MCF 10A (cell line): ENCODE data around the gene MTHFD1L. TPM values are rescaled to one million over a fixed set of nuclear protein-coding genes. Genes with fewer than 3 reads are reported as not detected.

Source experiments
- BruUV-seq: library from RNA; stranded (reverse); fragments of 400-500 nt; replicated peaks from 2 replicates; lab custom pipeline; 2021; lab: Mats Ljungman, UMichigan
- CTCF ChIA-PET: fragments of 300-600 bp; sonication (Branson Sonifier 250); formaldehyde crosslinking; extraction: SDS; loops from one replicate; lab custom pipeline; 2021; ENCODE audit warnings: antibody characterized with exemption, inconsistent platforms; lab: Yijun Ruan, JAX
- POLR2A ChIA-PET: fragments of 300-600, 350-650 bp; sonication (Branson Sonifier 250); formaldehyde crosslinking; extraction: SDS; loops from one replicate; lab custom pipeline; 2020; ENCODE audit warnings: antibody characterized with exemption, inconsistent platforms; lab: Yijun Ruan, JAX
- DNase-seq: peaks from one replicate; pipeline ENCODE4 v3.0.0-alpha.2; 2018; ENCODE audit not compliant: unreplicated experiment
- H3K27ac Mint-ChIP-seq: one replicate; pipeline ENCODE4 v1.8.0; 2022; ENCODE audit warnings: mild to moderate bottlenecking, low read depth, mixed read lengths; ENCODE audit not compliant: unreplicated experiment
- H3K27me3 Mint-ChIP-seq: one replicate; pipeline ENCODE4 v1.8.0; 2022; ENCODE audit warnings: mixed read lengths; ENCODE audit not compliant: insufficient read depth, unreplicated experiment
- H3K36me3 Mint-ChIP-seq: one replicate; pipeline ENCODE4 v1.8.0; 2022; ENCODE audit warnings: mild to moderate bottlenecking, moderate library complexity, mixed read lengths; ENCODE audit not compliant: insufficient read depth, unreplicated experiment
- H3K4me1 Mint-ChIP-seq: one replicate; pipeline ENCODE4 v1.8.0; 2022; ENCODE audit warnings: mixed read lengths; ENCODE audit not compliant: insufficient read depth, unreplicated experiment
- H3K4me3 Mint-ChIP-seq: one replicate; pipeline ENCODE4 v1.8.0; 2022; ENCODE audit warnings: mild to moderate bottlenecking, moderate library complexity, mixed read lengths; ENCODE audit not compliant: unreplicated experiment
- H3K9me3 Mint-ChIP-seq: one replicate; pipeline ENCODE4 v1.8.0; 2022; ENCODE audit warnings: mixed read lengths; ENCODE audit not compliant: unreplicated experiment
- intact Hi-C: fragments of 100-400 bp; cut with micrococcal nuclease; formaldehyde crosslinking; loops from 2 replicates; pipeline ENCODE4 v1.14.1; 2022
- total RNA-seq: library from RNA; stranded (reverse); gene quantifications from 2 replicates; pipeline ENCODE4 v1.2.3, GENCODE V29; 2022
- TF ChIP-seq, protein P1 (sequence below): fragments of 200-600 bp; IDR thresholded peaks from one replicate; pipeline ENCODE4 v1.8.0; 2022; ENCODE audit warnings: antibody characterized with exemption, mild to moderate bottlenecking; ENCODE audit not compliant: unreplicated experiment

MTHFD1L gene
- total RNA-seq, 1 experiment from 2014 or later, result 110 TPM

DNA sequence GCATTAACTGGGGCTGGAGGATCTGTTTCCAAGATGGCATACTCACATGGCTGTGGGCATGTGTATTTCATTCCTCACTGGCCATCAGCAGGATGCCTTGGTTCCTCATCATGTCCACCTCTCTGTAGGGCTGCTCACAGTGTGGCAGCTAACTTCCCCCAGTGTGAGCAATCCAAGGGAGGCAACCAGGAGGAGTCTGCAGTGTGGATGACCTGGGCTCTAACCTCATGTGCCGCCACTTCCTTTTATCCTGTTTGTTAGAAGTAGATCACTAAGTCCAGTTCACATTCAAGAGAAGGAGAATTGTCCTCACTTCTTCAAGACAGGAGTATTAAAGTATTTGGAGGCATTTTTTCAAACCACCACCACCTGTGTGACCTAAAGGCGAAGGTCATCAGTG lies 54.4 kb downstream of the MTHFD1L start:
- Mint-ChIP-seq H3K4me1 (no peaks in the 10 kb centered on the region), H3K36me3 (peaks cover 73% of the 10 kb centered on the region), H3K27ac (no peak overlapping the region), H3K27me3 (no peaks in the 10 kb centered on the region), H3K9me3 (no peaks in the 10 kb centered on the region), H3K4me3 (no peak overlapping the region)
- TF ChIP-seq, protein P1, sequence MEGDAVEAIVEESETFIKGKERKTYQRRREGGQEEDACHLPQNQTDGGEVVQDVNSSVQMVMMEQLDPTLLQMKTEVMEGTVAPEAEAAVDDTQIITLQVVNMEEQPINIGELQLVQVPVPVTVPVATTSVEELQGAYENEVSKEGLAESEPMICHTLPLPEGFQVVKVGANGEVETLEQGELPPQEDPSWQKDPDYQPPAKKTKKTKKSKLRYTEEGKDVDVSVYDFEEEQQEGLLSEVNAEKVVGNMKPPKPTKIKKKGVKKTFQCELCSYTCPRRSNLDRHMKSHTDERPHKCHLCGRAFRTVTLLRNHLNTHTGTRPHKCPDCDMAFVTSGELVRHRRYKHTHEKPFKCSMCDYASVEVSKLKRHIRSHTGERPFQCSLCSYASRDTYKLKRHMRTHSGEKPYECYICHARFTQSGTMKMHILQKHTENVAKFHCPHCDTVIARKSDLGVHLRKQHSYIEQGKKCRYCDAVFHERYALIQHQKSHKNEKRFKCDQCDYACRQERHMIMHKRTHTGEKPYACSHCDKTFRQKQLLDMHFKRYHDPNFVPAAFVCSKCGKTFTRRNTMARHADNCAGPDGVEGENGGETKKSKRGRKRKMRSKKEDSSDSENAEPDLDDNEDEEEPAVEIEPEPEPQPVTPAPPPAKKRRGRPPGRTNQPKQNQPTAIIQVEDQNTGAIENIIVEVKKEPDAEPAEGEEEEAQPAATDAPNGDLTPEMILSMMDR, result no peak
- intact Hi-C loops, result no loop called here
- POLR2A ChIA-PET, result no interaction called here
- DNase-seq, result no peak
- no TSS peak for BruUV-seq
- CTCF ChIA-PET, result no interaction called here

DNA sequence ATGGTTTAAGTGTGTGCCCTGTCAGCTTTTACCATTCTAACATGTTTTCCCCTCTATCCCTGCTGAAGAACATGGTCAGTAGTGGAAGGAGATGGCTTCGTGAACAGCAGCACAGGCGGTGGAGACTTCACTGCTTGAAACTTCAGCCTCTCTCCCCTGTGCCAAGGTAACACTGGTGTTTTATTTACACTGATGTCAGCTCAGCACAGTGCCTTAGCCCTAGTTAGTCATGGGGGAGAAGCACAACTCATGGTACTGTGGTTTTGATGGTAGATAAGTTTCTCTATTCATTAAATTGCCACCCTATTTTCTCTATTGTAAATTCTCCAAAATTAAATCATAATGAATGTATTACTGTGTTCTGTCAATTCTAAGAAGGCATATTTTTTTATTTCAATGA lies 56.6 kb downstream of the MTHFD1L start:
- intact Hi-C loops, result no loop called here
- H3K4me1 Mint-ChIP-seq, result no peaks in the 10 kb centered on the region
- no peak overlapping the region for H3K4me3 Mint-ChIP-seq
- no peak for DNase-seq
- POLR2A ChIA-PET, result interaction anchor here (0.6 to 1.1 kb wide), 2 partner anchors 22 to 217 kb away, joined by 3 to 4 read pairs; no protein-coding TSS in a partner anchor
- no peak overlapping the region for H3K27ac Mint-ChIP-seq
- no peaks in the 10 kb centered on the region for H3K9me3 Mint-ChIP-seq
- no TSS peak for BruUV-seq
- H3K36me3 Mint-ChIP-seq, result peaks cover 77% of the 10 kb centered on the region
- CTCF ChIA-PET, result interaction anchor here (0.9 to 1.4 kb wide), 3 partner anchors 30 to 402 kb away, joined by 3 to 4 read pairs (median 3); no protein-coding TSS in a partner anchor
- H3K27me3 Mint-ChIP-seq, result no peaks in the 10 kb centered on the region
- TF ChIP-seq, protein P1, result no peak

DNA sequence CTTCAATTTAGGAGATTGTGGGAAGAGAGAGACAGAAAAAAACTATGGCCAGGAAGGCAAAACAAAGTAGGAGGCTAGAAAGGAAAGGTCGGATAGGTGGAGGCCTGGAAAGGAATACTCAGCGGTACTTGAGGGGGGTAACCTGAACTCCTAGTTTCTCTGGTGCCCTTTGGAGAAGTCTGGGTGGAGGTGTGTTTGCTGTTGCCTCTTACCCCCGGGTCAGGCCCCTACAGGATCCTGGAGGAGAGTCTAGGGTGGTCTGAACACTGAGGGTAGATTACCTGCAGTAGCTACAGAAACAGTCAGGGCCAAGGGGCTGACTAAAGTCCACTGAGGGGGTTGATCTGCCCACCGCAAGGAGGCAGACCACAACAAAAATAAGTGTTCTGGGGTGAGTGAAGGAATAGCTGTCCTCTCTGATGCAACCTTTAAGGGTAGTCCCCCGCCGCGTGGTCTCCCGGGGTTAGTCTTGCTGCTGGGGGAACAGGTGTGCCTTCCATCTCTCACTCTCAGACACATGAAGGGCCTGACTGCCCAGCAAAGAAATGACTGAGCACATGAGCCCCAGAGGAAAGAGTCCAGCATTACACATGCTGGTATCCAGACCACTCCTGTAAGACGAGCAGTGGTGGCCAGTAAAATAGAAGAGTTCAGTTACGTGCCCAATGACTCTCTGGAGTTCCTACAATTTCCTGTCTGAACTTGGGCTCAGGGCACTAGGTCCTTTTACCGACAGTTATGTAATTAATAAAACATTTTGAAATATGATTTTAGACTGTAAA lies 59.5 kb downstream of the MTHFD1L start:
- Mint-ChIP-seq H3K27ac (no peak overlapping the region), H3K27me3 (no peaks in the 10 kb centered on the region), H3K4me1 (no peaks in the 10 kb centered on the region), H3K4me3 (no peak overlapping the region), H3K9me3 (no peaks in the 10 kb centered on the region), H3K36me3 (peaks cover 79% of the 10 kb centered on the region)
- no peak for DNase-seq
- BruUV-seq, result no TSS peak
- CTCF ChIA-PET, result no interaction called here
- POLR2A ChIA-PET, result no interaction called here
- TF ChIP-seq, protein P1, result no peak
- intact Hi-C loops, result no loop called here

DNA sequence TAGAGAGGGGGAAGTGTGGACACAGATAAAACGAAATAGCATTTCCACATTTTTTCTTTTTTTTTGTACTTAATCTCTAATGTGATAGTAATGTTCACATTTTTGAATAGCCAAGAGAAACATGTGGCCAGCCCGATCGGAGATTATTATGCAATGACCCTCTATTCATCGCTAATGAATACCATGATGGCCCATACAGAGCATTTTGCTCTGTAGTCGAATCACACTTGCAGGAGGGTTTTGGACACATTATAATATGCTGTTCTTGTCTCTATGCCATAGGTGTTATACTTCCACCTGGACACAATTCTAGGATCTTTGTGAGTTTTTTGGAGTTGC lies 60.1 kb downstream of the MTHFD1L start:
- ChIA-PET POLR2A (no interaction called here), CTCF (no interaction called here)
- Mint-ChIP-seq H3K36me3 (peaks cover 75% of the 10 kb centered on the region), H3K4me1 (no peaks in the 10 kb centered on the region), H3K27ac (no peak overlapping the region), H3K4me3 (no peak overlapping the region), H3K27me3 (no peaks in the 10 kb centered on the region), H3K9me3 (no peaks in the 10 kb centered on the region)
- no peak for DNase-seq
- intact Hi-C loops, result no loop called here
- BruUV-seq, result no TSS peak
- TF ChIP-seq, protein P1, result no peak
